ENCODE results near the gene NFATC2. TPM values are rescaled to one million over a fixed set of nuclear protein-coding genes. Genes with fewer than 3 reads are reported as not detected.
A peak's percentile ranks its signal among the peaks of the same experiment; 100 is the strongest.

The NFATC2 gene
- total RNA-seq, 1 donor from 2014 or later = 7.6 TPM

DNA sequence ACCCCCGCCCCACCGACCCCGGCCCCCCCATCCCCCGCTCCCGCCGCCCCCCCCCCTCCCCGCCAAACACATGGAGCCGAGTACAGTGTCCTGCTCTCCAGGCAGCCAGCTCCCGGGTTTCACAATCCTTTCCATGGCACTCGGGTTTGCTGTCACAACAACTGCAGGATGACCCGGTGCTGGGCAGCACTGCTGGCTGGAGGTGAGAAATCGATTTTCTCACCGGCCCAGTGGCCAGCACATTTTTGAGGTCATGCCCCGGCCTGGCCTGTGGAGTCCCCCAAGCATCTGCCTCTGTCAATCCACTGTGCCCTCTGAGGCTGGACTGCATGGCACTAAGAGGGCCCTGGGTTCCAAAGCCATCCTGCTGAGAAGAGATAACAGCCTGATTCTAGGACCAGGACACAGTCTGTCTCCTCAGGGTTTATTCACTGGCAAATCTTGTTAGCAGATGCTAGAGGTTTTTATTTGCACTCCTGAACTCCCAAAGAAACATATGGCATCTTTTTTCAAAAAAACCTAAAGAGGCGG, 129.5 kb downstream of the NFATC2 start:
- no peak overlapping the region for H3K4me3 ChIP-seq
- no peaks in the 10 kb centered on the region for H3K9me3 ChIP-seq
- no peaks in the 10 kb centered on the region for H3K27me3 ChIP-seq
- DNase-seq (no peak), ATAC-seq (no peak)
- intact Hi-C loops (cut with DNase I) = no loop called here
- TF ChIP-seq, protein P1, sequence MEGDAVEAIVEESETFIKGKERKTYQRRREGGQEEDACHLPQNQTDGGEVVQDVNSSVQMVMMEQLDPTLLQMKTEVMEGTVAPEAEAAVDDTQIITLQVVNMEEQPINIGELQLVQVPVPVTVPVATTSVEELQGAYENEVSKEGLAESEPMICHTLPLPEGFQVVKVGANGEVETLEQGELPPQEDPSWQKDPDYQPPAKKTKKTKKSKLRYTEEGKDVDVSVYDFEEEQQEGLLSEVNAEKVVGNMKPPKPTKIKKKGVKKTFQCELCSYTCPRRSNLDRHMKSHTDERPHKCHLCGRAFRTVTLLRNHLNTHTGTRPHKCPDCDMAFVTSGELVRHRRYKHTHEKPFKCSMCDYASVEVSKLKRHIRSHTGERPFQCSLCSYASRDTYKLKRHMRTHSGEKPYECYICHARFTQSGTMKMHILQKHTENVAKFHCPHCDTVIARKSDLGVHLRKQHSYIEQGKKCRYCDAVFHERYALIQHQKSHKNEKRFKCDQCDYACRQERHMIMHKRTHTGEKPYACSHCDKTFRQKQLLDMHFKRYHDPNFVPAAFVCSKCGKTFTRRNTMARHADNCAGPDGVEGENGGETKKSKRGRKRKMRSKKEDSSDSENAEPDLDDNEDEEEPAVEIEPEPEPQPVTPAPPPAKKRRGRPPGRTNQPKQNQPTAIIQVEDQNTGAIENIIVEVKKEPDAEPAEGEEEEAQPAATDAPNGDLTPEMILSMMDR (IDR thresholded peaks at IDR 0.05) = no peak
- no peaks in the 10 kb centered on the region for H3K36me3 ChIP-seq
- H3K27ac ChIP-seq = no peak overlapping the region
- peaks cover 10% of the 10 kb centered on the region for H3K4me1 ChIP-seq

DNA sequence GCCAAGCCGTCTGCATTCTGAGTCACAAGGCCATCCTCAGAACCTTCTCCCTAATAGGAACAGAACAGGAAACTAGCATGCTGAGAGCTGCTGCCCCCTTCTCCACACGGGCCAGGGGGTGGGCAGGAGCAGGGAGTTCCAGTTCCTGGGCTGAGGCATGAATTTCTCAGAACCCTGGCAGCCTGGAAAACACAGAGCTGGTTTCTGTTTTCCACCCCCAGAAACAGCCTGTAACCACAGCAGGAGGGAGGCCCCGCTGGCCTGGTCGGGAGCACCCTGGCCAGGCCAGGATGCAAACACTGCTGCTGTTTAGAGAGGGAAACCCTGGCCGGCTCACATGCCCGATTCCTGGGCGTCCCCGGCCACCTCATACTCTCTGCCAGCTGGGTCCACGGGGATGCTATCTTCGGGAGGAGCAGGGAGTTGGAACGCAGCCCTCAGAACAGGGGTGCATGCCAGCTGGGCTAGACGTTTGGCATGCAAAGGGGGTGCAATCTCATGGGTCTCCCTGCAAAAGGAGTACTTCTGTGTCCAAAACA, 130.1 kb downstream of the NFATC2 start:
- DNase-seq (no peak), ATAC-seq (peak; percentile 18)
- Histone ChIP-seq H3K4me3 (no peak overlapping the region), H3K9me3 (no peaks in the 10 kb centered on the region), H3K36me3 (no peaks in the 10 kb centered on the region), H3K27me3 (no peaks in the 10 kb centered on the region), H3K4me1 (peaks cover 10% of the 10 kb centered on the region), H3K27ac (peak overlapping the region; percentile 30)
- intact Hi-C loops (cut with DNase I) = no loop called here
- TF ChIP-seq, protein P1 (IDR thresholded peaks at IDR 0.05) = no peak

DNA sequence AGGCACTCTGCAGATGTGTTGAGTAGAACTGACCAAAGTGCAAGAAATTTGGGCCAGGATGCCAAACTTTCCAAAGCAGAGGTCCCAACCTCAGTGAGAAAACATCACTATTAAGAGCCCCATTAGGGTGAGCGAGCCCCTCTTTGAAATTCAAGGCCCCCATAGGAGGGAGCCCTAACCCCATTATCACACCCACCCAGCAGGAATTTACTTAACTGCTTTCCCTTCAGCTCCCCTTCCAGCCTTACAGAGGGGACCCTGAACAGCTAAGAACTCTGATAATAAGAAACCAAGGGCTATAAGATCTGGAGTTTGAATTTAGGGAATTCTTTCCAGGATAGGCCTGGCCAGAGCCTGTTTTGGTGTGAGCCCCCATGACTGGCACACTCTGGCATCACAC, 130.6 kb downstream of the NFATC2 start:
- ATAC-seq (no peak), DNase-seq (no peak)
- H3K27me3 ChIP-seq = no peaks in the 10 kb centered on the region
- H3K36me3 ChIP-seq = no peaks in the 10 kb centered on the region
- no peaks in the 10 kb centered on the region for H3K9me3 ChIP-seq
- intact Hi-C loops (cut with DNase I) = no loop called here
- peaks cover 7% of the 10 kb centered on the region for H3K4me1 ChIP-seq
- H3K4me3 ChIP-seq = no peak overlapping the region
- TF ChIP-seq, protein P1 (IDR thresholded peaks at IDR 0.05) = no peak
- H3K27ac ChIP-seq = peak overlapping the region; percentile 30

GRCh38 chr20:51410586-51411325, 131.8 kb downstream of the NFATC2 start:
- DNase-seq (no peak), ATAC-seq (no peak)
- Histone ChIP-seq H3K4me3 (no peak overlapping the region), H3K9me3 (no peaks in the 10 kb centered on the region), H3K36me3 (no peaks in the 10 kb centered on the region), H3K4me1 (peaks cover 7% of the 10 kb centered on the region), H3K27ac (no peak overlapping the region), H3K27me3 (no peaks in the 10 kb centered on the region)
- intact Hi-C loops (cut with DNase I) = no loop called here
- TF ChIP-seq, protein P1 (IDR thresholded peaks at IDR 0.05) = no peak

GRCh38 chr20:51409192-51409880, 133.2 kb downstream of the NFATC2 start:
- Histone ChIP-seq H3K4me1 (peaks cover 7% of the 10 kb centered on the region), H3K9me3 (no peaks in the 10 kb centered on the region)
- no peak for ATAC-seq

More at GRCh38 chr20:51409192-51409880, 133.2 kb downstream of the NFATC2 start:
- TF ChIP-seq, protein P1 (IDR thresholded peaks at IDR 0.05) = no peak
- H3K27me3 ChIP-seq = no peaks in the 10 kb centered on the region
- no peak overlapping the region for H3K27ac ChIP-seq
- no peak overlapping the region for H3K4me3 ChIP-seq
- DNase-seq = no peak
- intact Hi-C loops (cut with DNase I) = no loop called here
- H3K36me3 ChIP-seq = no peaks in the 10 kb centered on the region

Data from upper lobe of right lung (tissue), 1 donor.